T-cell (primary cell): ENCODE measurements around the gene C10orf90. TPM values are rescaled to one million over a fixed set of nuclear protein-coding genes. Genes with fewer than 3 reads are reported as not detected.

ENCODE experiments used
- ATAC-seq, 4 experiments: fragments of 200-7000 bp in 3 of 4; fragments of 150-1000 bp in 1 of 4; cut with Tn5 transposase; replicated peaks in 1 of 4; 1 replicate in 3 of 4; 2 replicates in 1 of 4; pipeline ENCODE4 v1.10.0; 2021; ENCODE audit warnings: moderate library complexity in 3 of 4, mild to moderate bottlenecking in 2 of 4, moderate number of reproducible peaks in 1 of 4
- CTCF ChIA-PET, 2 donors: fragments of 300-600 bp; sonication (Branson Sonifier 250); formaldehyde crosslinking; loops; one replicate each; lab custom pipeline; 2022; ENCODE audit warnings: antibody characterized with exemption in 2 of 2; lab: Charles Lee
- POLR2A ChIA-PET, 2 donors: fragments of 300-600 bp; sonication (Branson Sonifier 250); formaldehyde crosslinking; loops; one replicate each; lab custom pipeline; 2022; ENCODE audit warnings: antibody characterized with exemption in 2 of 2; lab: Charles Lee
- DNase-seq, 35 experiments: peaks; one replicate each; pipeline versions ENCODE4 v3.0.0 to v3.0.0-alpha.2; 2013 to 2023
- H3K27ac ChIP-seq: one replicate; pipeline ENCODE4 v1.5.1; 2013; ENCODE audit warnings: low read length
- H3K27me3 ChIP-seq, 2 experiments: replicated peaks in 1 of 2; 1 replicate in 1 of 2; 2 replicates in 1 of 2; pipeline versions ENCODE4 v1.6.1 to v1.7.0; 2013; ENCODE audit warnings: low read length in 1 of 2, mixed read lengths in 1 of 2; ENCODE audit not compliant: control insufficient read depth in 2 of 2, insufficient read depth in 2 of 2; ENCODE audit errors: extremely low read depth in 1 of 2
- H3K36me3 ChIP-seq, 2 donors: 1 replicate in 1 of 2; 2 replicates in 1 of 2; pipeline versions ENCODE4 v1.6.1 to v1.7.0; 2013; ENCODE audit warnings: low read length in 1 of 2; ENCODE audit not compliant: control insufficient read depth in 2 of 2, insufficient read depth in 1 of 2; ENCODE audit errors: extremely low read depth in 1 of 2
- H3K4me1 ChIP-seq, 2 experiments: 1 replicate in 1 of 2; 2 replicates in 1 of 2; pipeline versions ENCODE4 v1.6.1 to v1.7.0; 2013; ENCODE audit warnings: low read length in 2 of 2, mixed read lengths in 1 of 2; ENCODE audit not compliant: insufficient read depth in 2 of 2, control insufficient read depth in 1 of 2; ENCODE audit errors: extremely low read depth in 1 of 2
- H3K4me3 ChIP-seq, 2 donors: 1 replicate in 1 of 2; 2 replicates in 1 of 2; pipeline versions ENCODE4 v1.5.1 to v1.7.0; 2013; ENCODE audit warnings: mild to moderate bottlenecking in 2 of 2, low read length in 1 of 2, moderate library complexity in 1 of 2; ENCODE audit not compliant: control insufficient read depth in 1 of 2; ENCODE audit errors: extremely low read depth in 1 of 2
- H3K9me3 ChIP-seq: 2 replicates; pipeline ENCODE4 v1.7.0; 2013
- H3K27ac Mint-ChIP-seq, 2 donors: one replicate each; pipeline ENCODE4 v1.8.0; 2020 to 2021; ENCODE audit warnings: mild to moderate bottlenecking in 2 of 2, mixed read lengths in 2 of 2
- H3K27me3 Mint-ChIP-seq, 2 donors: one replicate each; pipeline ENCODE4 v1.8.0; 2021 to 2022; ENCODE audit warnings: mixed read lengths in 2 of 2
- H3K36me3 Mint-ChIP-seq: one replicate; pipeline ENCODE4 v1.8.0; 2021; ENCODE audit warnings: mixed read lengths
- H3K4me1 Mint-ChIP-seq, 3 donors: one replicate each; pipeline ENCODE4 v1.8.0; 2020 to 2022; ENCODE audit warnings: mixed read lengths in 3 of 3, mild to moderate bottlenecking in 1 of 3
- H3K4me3 Mint-ChIP-seq, 3 donors: one replicate each; pipeline ENCODE4 v1.8.0; 2020 to 2022; ENCODE audit warnings: mild to moderate bottlenecking in 3 of 3, mixed read lengths in 3 of 3, moderate library complexity in 3 of 3
- H3K9me3 Mint-ChIP-seq, 3 donors: one replicate each; pipeline ENCODE4 v1.8.0; 2020 to 2022; ENCODE audit warnings: mixed read lengths in 3 of 3
- WGBS: methylation state at CpG from one replicate; pipeline ENCODE4 v1.1.5; 2013; ENCODE audit warnings: missing lambda C conversion rate; ENCODE audit not compliant: insufficient coverage; 5-methylcytosine and 5-hydroxymethylcytosine counted together
- total RNA-seq, 35 experiments: library from RNA in 6 of 35; stranded (reverse) in 6 of 35; fragments of 120-200 nt in 1 of 35; gene quantifications; one replicate each; pipeline versions ENCODE4 v1.2.1 to v1.2.4 and lab custom pipeline; 2013 to 2026

The C10orf90 gene
- total RNA-seq, 5 donors from 2014 or later (not counting 1 experiment from before 2014, with no cell fraction given), result not detected

DNA sequence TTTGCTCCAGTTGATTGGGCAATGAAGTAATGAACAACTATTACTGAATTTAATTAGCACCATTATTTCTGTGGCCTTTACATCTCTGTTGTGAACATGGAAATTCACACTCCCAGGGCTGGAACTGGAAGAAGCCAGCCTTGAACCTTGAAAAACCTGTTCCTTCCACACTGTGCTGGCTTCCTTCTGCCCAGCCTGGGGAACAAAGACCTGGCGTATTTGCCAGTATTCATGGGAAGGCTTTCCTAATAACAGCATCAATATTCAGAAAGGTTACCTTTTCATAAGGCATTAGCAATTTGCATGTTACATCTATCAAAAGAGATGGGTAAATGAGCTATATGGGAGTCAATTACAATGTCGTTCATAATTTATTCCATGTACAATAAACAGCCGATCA is 1.3 kb downstream of the C10orf90 start:
- ATAC-seq, result no peak
- Mint-ChIP-seq H3K4me1 (peaks cover 0 to 3% (median 0%) of the 10 kb centered on the region in 3 donors), H3K4me3 (no peak overlapping the region), H3K27ac (no peak overlapping the region), H3K36me3 (no peaks in the 10 kb centered on the region), H3K27me3 (peaks cover 3 to 11% of the 10 kb centered on the region in 2 donors), H3K9me3 (peaks cover 3 to 8% (median 5%) of the 10 kb centered on the region in 3 donors)
- H3K4me1 ChIP-seq, result no peaks in the 10 kb centered on the region
- ChIA-PET POLR2A (no interaction called here), CTCF (no interaction called here)
- no peak overlapping the region for H3K27ac ChIP-seq
- no CpG with 5 or more reads among the region's 3 CpGs for WGBS
- no peaks in the 10 kb centered on the region for H3K36me3 ChIP-seq
- no peaks in the 10 kb centered on the region for H3K9me3 ChIP-seq
- H3K4me3 ChIP-seq, result no peak overlapping the region
- DNase-seq, result no peak
- H3K27me3 ChIP-seq, result no peaks in the 10 kb centered on the region

DNA sequence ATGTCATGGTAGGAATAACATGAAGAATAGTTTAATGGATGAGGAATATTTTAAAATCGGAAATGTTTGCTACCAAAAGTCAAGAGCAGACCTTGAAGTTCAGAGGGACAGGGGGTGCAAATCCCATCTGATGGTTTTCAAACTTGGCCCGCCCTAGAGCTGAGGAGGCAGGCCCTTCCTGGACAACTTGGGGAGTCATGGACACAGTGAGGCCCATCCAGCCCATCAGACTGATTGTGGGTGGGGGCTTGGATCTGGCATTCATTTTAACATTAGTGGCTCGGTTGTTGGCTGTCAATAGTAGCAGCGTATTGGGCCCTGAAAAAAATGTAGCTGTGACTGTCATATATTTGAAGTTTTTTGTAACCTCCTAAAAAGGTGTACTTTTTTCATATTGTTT is 2.0 kb downstream of the C10orf90 start:
- H3K27me3 Mint-ChIP-seq, result peaks cover 3 to 11% of the 10 kb centered on the region in 2 donors
- H3K9me3 ChIP-seq, result no peaks in the 10 kb centered on the region
- H3K4me1 ChIP-seq, result no peaks in the 10 kb centered on the region
- WGBS, result 57% methylated on average over 1 of the region's 4 CpGs
- ChIA-PET CTCF (no interaction called here), POLR2A (no interaction called here)
- peaks cover 2 to 8% (median 3%) of the 10 kb centered on the region in 3 donors for H3K9me3 Mint-ChIP-seq
- no peak overlapping the region for H3K27ac Mint-ChIP-seq
- H3K36me3 ChIP-seq, result no peaks in the 10 kb centered on the region
- no peaks in the 10 kb centered on the region for H3K27me3 ChIP-seq
- no peak overlapping the region for H3K4me3 Mint-ChIP-seq
- DNase-seq (no peak), ATAC-seq (no peak)
- no peaks in the 10 kb centered on the region for H3K36me3 Mint-ChIP-seq
- no peak overlapping the region for H3K27ac ChIP-seq
- peaks cover 0 to 3% (median 0%) of the 10 kb centered on the region in 3 donors for H3K4me1 Mint-ChIP-seq
- H3K4me3 ChIP-seq, result no peak overlapping the region

- WGBS, result 100% methylated on average over 1 of the region's 3 CpGs
- ChIA-PET CTCF (no interaction called here), POLR2A (no interaction called here)
- Histone ChIP-seq H3K36me3 (no peaks in the 10 kb centered on the region), H3K4me1 (no peaks in the 10 kb centered on the region), H3K27me3 (peaks cover 0 to 3% of the 10 kb centered on the region in 2 experiments), H3K4me3 (no peak overlapping the region), H3K27ac (no peak overlapping the region), H3K9me3 (no peaks in the 10 kb centered on the region)
- DNase-seq (no peak), ATAC-seq (no peak)
- Mint-ChIP-seq H3K4me3 (no peak overlapping the region), H3K27ac (no peak overlapping the region), H3K36me3 (no peaks in the 10 kb centered on the region), H3K27me3 (peaks cover 3 to 13% of the 10 kb centered on the region in 2 donors), H3K9me3 (peaks cover 0 to 12% (median 3%) of the 10 kb centered on the region in 3 donors), H3K4me1 (peaks cover 0 to 3% (median 0%) of the 10 kb centered on the region in 3 donors)
Measured at GRCh38 chr10:126667568-126667967, 2.9 kb downstream of the C10orf90 start.

GRCh38 chr10:126665207-126665606 is 5.3 kb downstream of the C10orf90 start:
- Histone ChIP-seq H3K36me3 (no peaks in the 10 kb centered on the region), H3K27ac (no peak overlapping the region), H3K4me1 (no peaks in the 10 kb centered on the region), H3K9me3 (no peaks in the 10 kb centered on the region), H3K4me3 (no peak overlapping the region), H3K27me3 (peaks cover 0 to 3% of the 10 kb centered on the region in 2 experiments)
- WGBS, result no CpG with 5 or more reads among the region's 4 CpGs
- Mint-ChIP-seq H3K4me1 (peaks cover 0 to 3% (median 0%) of the 10 kb centered on the region in 3 donors), H3K4me3 (no peak overlapping the region), H3K27me3 (peaks cover 3 to 13% of the 10 kb centered on the region in 2 donors), H3K27ac (no peak overlapping the region), H3K36me3 (no peaks in the 10 kb centered on the region), H3K9me3 (peaks cover 0 to 8% (median 0%) of the 10 kb centered on the region in 3 donors)
- DNase-seq (no peak), ATAC-seq (no peak)
- ChIA-PET CTCF (no interaction called here), POLR2A (no interaction called here)

GRCh38 chr10:126663880-126664279 is 6.6 kb downstream of the C10orf90 start:
- Histone ChIP-seq H3K36me3 (no peaks in the 10 kb centered on the region), H3K9me3 (no peaks in the 10 kb centered on the region), H3K4me3 (no peak overlapping the region), H3K27ac (no peak overlapping the region), H3K27me3 (peaks cover 0 to 3% of the 10 kb centered on the region in 2 experiments), H3K4me1 (no peaks in the 10 kb centered on the region)
- Mint-ChIP-seq H3K9me3 (peaks cover 0 to 11% (median 0%) of the 10 kb centered on the region in 3 donors), H3K27ac (no peak overlapping the region), H3K36me3 (no peaks in the 10 kb centered on the region), H3K27me3 (peaks cover 3 to 13% of the 10 kb centered on the region in 2 donors), H3K4me1 (peaks cover 0 to 3% (median 0%) of the 10 kb centered on the region in 3 donors), H3K4me3 (no peak overlapping the region)
- DNase-seq (no peak), ATAC-seq (no peak)
- ChIA-PET POLR2A (no interaction called here), CTCF (no interaction called here)
- 100% methylated on average over 2 of the region's 5 CpGs for WGBS

DNA sequence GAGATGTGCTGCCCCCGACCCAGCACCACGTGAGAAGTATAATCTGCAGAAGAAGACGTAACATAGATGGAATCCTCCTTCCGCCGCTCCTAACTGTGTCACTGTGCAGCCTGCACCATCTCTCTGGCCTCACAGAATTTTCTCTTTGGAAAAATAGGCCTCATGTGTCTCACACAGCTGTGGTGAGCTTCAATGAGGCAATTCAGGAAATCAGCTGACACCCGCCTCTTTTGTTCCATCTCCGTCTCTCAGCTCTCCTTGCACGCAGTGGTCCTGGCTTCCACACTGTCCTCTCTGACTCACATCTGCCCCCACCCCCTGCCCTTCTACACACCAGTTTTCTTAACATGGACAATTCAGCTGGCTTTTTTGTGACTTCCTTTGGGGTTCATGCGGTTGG is 7.2 kb downstream of the C10orf90 start:
- peak in 4 of 35 experiments; percentile 7 to 20 (median 8) for DNase-seq
- CTCF ChIA-PET, result no interaction called here

More for the DNA sequence above, 7.2 kb downstream of the C10orf90 start:
- peaks cover 0 to 3% (median 0%) of the 10 kb centered on the region in 3 donors for H3K4me1 Mint-ChIP-seq
- Histone ChIP-seq H3K27ac (no peak overlapping the region), H3K36me3 (no peaks in the 10 kb centered on the region), H3K4me1 (no peaks in the 10 kb centered on the region), H3K4me3 (no peak overlapping the region), H3K9me3 (no peaks in the 10 kb centered on the region), H3K27me3 (peaks cover 0 to 3% of the 10 kb centered on the region in 2 experiments)
- no peak overlapping the region for H3K4me3 Mint-ChIP-seq
- WGBS, result 71% methylated on average over 8 of the region's 9 CpGs
- H3K27me3 Mint-ChIP-seq, result peaks cover 3 to 13% of the 10 kb centered on the region in 2 donors
- POLR2A ChIA-PET, result no interaction called here
- H3K9me3 Mint-ChIP-seq, result peaks cover 0 to 13% (median 0%) of the 10 kb centered on the region in 3 donors
- no peak for ATAC-seq
- no peaks in the 10 kb centered on the region for H3K36me3 Mint-ChIP-seq
- H3K27ac Mint-ChIP-seq, result peak overlapping the region in 1 of 2 donors; percentile 1
